Measurements from ENCODE around the gene CCDC86.

CCDC86 gene

GRCh38 chr11:60889869-60890311 is 48.0 kb downstream of the CCDC86 start:
- DNase-seq (ENCODE audit: low read depth in 2 of 2, low spot score in 1 of 2) = no peak

- no peak for DNase-seq (ENCODE audit: low read depth in 2 of 2, low spot score in 1 of 2)
These were observed 48.8 kb downstream of the CCDC86 start for GRCh38 chr11:60890696-60891095.

GRCh38 chr11:60891103-60891741 is 49.3 kb downstream of the CCDC86 start:
- no peak for DNase-seq (ENCODE audit: low read depth in 2 of 2, low spot score in 1 of 2)

GRCh38 chr11:60895687-60896086 is 53.8 kb downstream of the CCDC86 start:
- no peak for DNase-seq (ENCODE audit: low read depth in 2 of 2, low spot score in 1 of 2)

- DNase-seq (ENCODE audit: low read depth in 2 of 2, low spot score in 1 of 2) = no peak
These were observed 55.6 kb downstream of the CCDC86 start for GRCh38 chr11:60897496-60897895.

GRCh38 chr11:60899046-60899936 is 57.4 kb downstream of the CCDC86 start:
- DNase-seq (ENCODE audit: low read depth in 2 of 2, low spot score in 1 of 2) = no peak

- no peak for DNase-seq (ENCODE audit: low read depth in 2 of 2, low spot score in 1 of 2)
These were observed 58.1 kb downstream of the CCDC86 start for GRCh38 chr11:60899977-60900376.
